Stomach (tissue), 9 donors: ENCODE results near the gene LRMDA. TPM values are rescaled to one million over a fixed set of nuclear protein-coding genes. Genes with fewer than 3 reads are reported as not detected.

Experiments
- DNase-seq, 2 donors: peaks; one replicate each; pipeline versions ENCODE4 v3.0.0 to v3.0.0-alpha.2; 2013 to 2019
- H3K27ac ChIP-seq, 5 donors: fragments of 200-600 bp in 4 of 5; sonication (generic) in 4 of 5; one replicate each; pipeline ENCODE4 v1.5.1; 2013 to 2019; ENCODE audit warnings: mild to moderate bottlenecking in 1 of 5, moderate library complexity in 1 of 5
- H3K27me3 ChIP-seq, 3 donors: fragments of 200-600 bp; sonication (generic); one replicate each; pipeline ENCODE4 v1.5.1; 2017 to 2019; ENCODE audit warnings: mixed run types in 1 of 3
- H3K36me3 ChIP-seq, 4 donors: fragments of 200-600 bp; sonication (generic); 1 replicate in 3 of 4; 2 replicates in 1 of 4; pipeline ENCODE4 v1.5.1; 2016 to 2019
- H3K4me1 ChIP-seq, 4 donors: fragments of 200-600 bp; sonication (generic); one replicate each; pipeline ENCODE4 v1.5.1; 2016 to 2019
- H3K4me3 ChIP-seq, 4 donors: fragments of 200-600 bp; sonication (generic) in 3 of 4; one replicate each; pipeline ENCODE4 v1.5.1; 2016 to 2019; ENCODE audit warnings: mild to moderate bottlenecking in 1 of 4
- H3K9me3 ChIP-seq, 4 donors: fragments of 200-600 bp; sonication (generic); one replicate each; pipeline ENCODE4 v1.5.1; 2016 to 2019
- CTCF ChIP-seq, 7 experiments: fragments of 450-650 bp in 4 of 7; fragments of 200-600 bp in 3 of 7; sonication (generic) in 3 of 7; IDR thresholded peaks; one replicate each; pipeline ENCODE4 v1.5.1; 2016 to 2019; ENCODE audit warnings: antibody characterized with exemption in 7 of 7, control low read depth in 2 of 7, mild to moderate bottlenecking in 1 of 7
- EP300 ChIP-seq: sonication (generic); formaldehyde crosslinking; IDR thresholded peaks from one replicate; pipeline ENCODE4 v1.6.1; 2017; ENCODE audit warnings: antibody characterized with exemption
- POLR2A ChIP-seq, 4 donors: fragments of 450-650 bp; IDR thresholded peaks; one replicate each; pipeline ENCODE4 v1.6.1; 2016; ENCODE audit warnings: antibody characterized with exemption in 4 of 4, control low read depth in 2 of 4, mild to moderate bottlenecking in 1 of 4, moderate library complexity in 1 of 4
- POLR2AphosphoS5 ChIP-seq, 3 donors: sonication (generic); formaldehyde crosslinking; IDR thresholded peaks; one replicate each; pipeline ENCODE4 v1.6.1; 2016; ENCODE audit warnings: antibody characterized with exemption in 3 of 3
- WGBS, 5 donors: extraction: QIAGEN DNeasy Blood & Tissue Kit in 3 of 5; methylation state at CpG; one replicate each; pipeline versions ENCODE4 v1.1.5 to v1.1.7; 2013 to 2018; 5-methylcytosine and 5-hydroxymethylcytosine counted together
- intact Hi-C: fragments of 100-400 bp; cut with DNase I; formaldehyde crosslinking; loops from one replicate; pipeline ENCODE4 v1.15.1; 2023; ENCODE audit warnings: low total_unique reads
- polyA plus RNA-seq, 3 donors: library from polyadenylated mRNA; stranded (reverse); fragments of 200-250 nt; gene quantifications; one replicate each; pipeline ENCODE4 v1.2.3, GENCODE V29; 2013
- total RNA-seq, 5 donors: library from RNA; depleted of rRNA; stranded (reverse); fragments of >200 nt; gene quantifications; one replicate each; pipeline versions ENCODE4 v1.1.0 to v1.2.3, GENCODE V29; 2014 to 2016
- donor health status: healthy with polysubstance abuse.
- donor health status: Bipolar disorder and iron deficiency.
- donor health status: healthy.

Gene LRMDA
- total and polyA plus RNA-seq, 8 donors = 1.3 to 30.2 (median 13.6) TPM; not detected in 1

GRCh38 chr10:76047521-76047920 is 616.1 kb downstream of the LRMDA start:
- 96 to 100% (median 100%) methylated on average over 3 of the region's 3 CpGs for WGBS, 5 donors
- no peaks in the 10 kb centered on the region for H3K36me3 ChIP-seq
- H3K27me3 ChIP-seq = no peaks in the 10 kb centered on the region
- H3K4me3 ChIP-seq = no peak overlapping the region
- H3K4me1 ChIP-seq = peaks cover 0 to 7% (median 0%) of the 10 kb centered on the region in 4 donors
- H3K9me3 ChIP-seq = no peaks in the 10 kb centered on the region
- intact Hi-C loops = no loop called here
- DNase-seq = no peak
- TF ChIP-seq CTCF (IDR thresholded peaks at IDR 0.05) (no peak), EP300 (no peak), POLR2AphosphoS5 (IDR thresholded peaks at IDR 0.05) (no peak), POLR2A (IDR thresholded peaks at IDR 0.05) (no peak)
- H3K27ac ChIP-seq = no peak overlapping the region

GRCh38 chr10:76049581-76050290 is 618.3 kb downstream of the LRMDA start:
- no peak for DNase-seq

GRCh38 chr10:76050291-76050625 is 618.8 kb downstream of the LRMDA start:
- DNase-seq = no peak
- H3K9me3 ChIP-seq = peaks cover 0 to under 1% (median 0%) of the 10 kb centered on the region in 4 donors
- intact Hi-C loops = no loop called here

More at GRCh38 chr10:76049581-76050290, 618.3 kb downstream of the LRMDA start:
- H3K27me3 ChIP-seq = no peaks in the 10 kb centered on the region
- no peak overlapping the region for H3K27ac ChIP-seq
- H3K36me3 ChIP-seq = no peaks in the 10 kb centered on the region
- TF ChIP-seq POLR2A (IDR thresholded peaks at IDR 0.05) (no peak), CTCF (IDR thresholded peaks at IDR 0.05) (no peak), EP300 (no peak), POLR2AphosphoS5 (IDR thresholded peaks at IDR 0.05) (no peak)
- H3K9me3 ChIP-seq = no peaks in the 10 kb centered on the region
- intact Hi-C loops = no loop called here
- 83 to 89% (median 87%) methylated on average over 5 of the region's 5 CpGs for WGBS, 5 donors
- H3K4me1 ChIP-seq = peaks cover 0 to 7% (median 0%) of the 10 kb centered on the region in 4 donors
- H3K4me3 ChIP-seq = no peak overlapping the region

GRCh38 chr10:76051007-76051936 is 619.8 kb downstream of the LRMDA start:
- peaks cover 0 to 11% (median 7%) of the 10 kb centered on the region in 4 donors for H3K9me3 ChIP-seq
- H3K36me3 ChIP-seq = no peaks in the 10 kb centered on the region
- no peak overlapping the region for H3K4me3 ChIP-seq
- intact Hi-C loops = no loop called here
- no peaks in the 10 kb centered on the region for H3K27me3 ChIP-seq
- no peak overlapping the region for H3K27ac ChIP-seq
- DNase-seq = peak in 1 of 2 donors; percentile 57
- peaks cover 0 to 7% (median 0%) of the 10 kb centered on the region in 4 donors for H3K4me1 ChIP-seq
- WGBS, 5 donors = 51 to 77% (median 68%) methylated on average over 12 of the region's 12 CpGs
- TF ChIP-seq POLR2AphosphoS5 (IDR thresholded peaks at IDR 0.05) (no peak), EP300 (no peak), POLR2A (IDR thresholded peaks at IDR 0.05) (no peak), CTCF (IDR thresholded peaks at IDR 0.05) (no peak)

More at GRCh38 chr10:76050291-76050625, 618.8 kb downstream of the LRMDA start:
- Histone ChIP-seq H3K27me3 (no peaks in the 10 kb centered on the region), H3K27ac (no peak overlapping the region), H3K4me1 (peaks cover 0 to 7% (median 0%) of the 10 kb centered on the region in 4 donors), H3K4me3 (no peak overlapping the region), H3K36me3 (no peaks in the 10 kb centered on the region)
- TF ChIP-seq EP300 = no peak
